SK-N-MC (cell line): ENCODE data around the gene CTNNB1.

Source experiments
- EZH2 ChIP-seq: fragments of 200-600 bp; sonication (generic); IDR thresholded peaks from one replicate; pipeline ENCODE4 v1.6.1; 2017; ENCODE audit warnings: antibody characterized with exemption
- FOXP2 ChIP-seq: optimal IDR thresholded peaks from 2 replicates; pipeline ENCODE3; 2011; ENCODE audit warnings: mild to moderate bottlenecking, moderate library complexity; ENCODE audit not compliant: insufficient read depth; ENCODE audit errors: extremely low read length, control extremely low read depth
- POLR2AphosphoS5 ChIP-seq: IDR thresholded peaks from 2 replicates; pipeline ENCODE4 v1.6.1; 2012; ENCODE audit warnings: mild to moderate bottlenecking, low read depth, low read length, borderline replicate concordance

- TF ChIP-seq POLR2AphosphoS5 = no peak
- TF ChIP-seq EZH2 = no peak
- TF ChIP-seq FOXP2 = no peak
Observed at GRCh38 chr3:41223078-41223477, 23.8 kb downstream of the CTNNB1 start.
